ENCODE measurements around the gene BRINP3. TPM values are rescaled to one million over a fixed set of nuclear protein-coding genes. Genes with fewer than 3 reads are reported as not detected.

The BRINP3 gene
- total RNA-seq, 1 experiment from 2014 or later: not detected

DNA sequence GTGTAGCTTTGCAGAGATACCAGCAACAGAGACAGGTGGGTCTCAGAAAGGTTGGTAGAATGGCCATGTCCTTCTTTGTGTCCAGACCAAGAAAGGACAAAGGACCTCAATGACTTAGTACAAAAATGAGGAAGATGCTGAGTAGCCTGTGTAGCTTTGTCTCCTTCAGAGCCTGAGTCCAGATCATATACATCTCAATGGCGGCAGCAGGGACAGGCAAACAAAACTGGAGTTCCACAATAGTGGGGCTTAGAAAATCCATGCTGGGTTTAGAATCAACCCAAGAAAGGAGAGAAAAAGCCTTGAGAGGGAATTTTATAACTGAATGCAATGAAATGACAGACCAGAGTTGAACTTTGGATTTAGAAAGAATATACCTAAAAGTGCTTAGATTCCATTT, 339.0 kb downstream of the BRINP3 start:
- Histone ChIP-seq H2BK20ac (ENCODE audit: low read depth, low read length, poor library complexity, severe bottlenecking) (no peak overlapping the region), H3K23me2 (ENCODE audit: insufficient read length, low read depth, low read length, poor library complexity, severe bottlenecking) (no peaks in the 10 kb centered on the region), H3K27ac (ENCODE audit: insufficient read length, low read depth, low read length) (no peak overlapping the region), H4K91ac (ENCODE audit: insufficient read length, low read depth, low read length) (no peak overlapping the region), H3K79me2 (ENCODE audit: insufficient read depth, low read length) (no peaks in the 10 kb centered on the region), H2BK5ac (ENCODE audit: insufficient read length, low read length) (no peak overlapping the region), H2BK120ac (ENCODE audit: low read depth, low read length, poor library complexity, severe bottlenecking) (no peak overlapping the region), H4K5ac (ENCODE audit: insufficient read length, low read depth, low read length) (no peak overlapping the region), H2BK15ac (ENCODE audit: low read depth, low read length) (no peak overlapping the region), H2BK12ac (ENCODE audit: insufficient read length, low read depth, low read length) (no peak overlapping the region), H3K56ac (ENCODE audit: insufficient read length, low read depth, low read length) (no peak overlapping the region), H4K20me1 (ENCODE audit: control insufficient read depth, insufficient read depth, insufficient read length) (no peaks in the 10 kb centered on the region), H3K14ac (ENCODE audit: insufficient read depth, low read length) (no peak overlapping the region), H3K18ac (ENCODE audit: insufficient read length, low read depth, low read length) (no peak overlapping the region), H3K27me3 (ENCODE audit: insufficient read depth, low read length) (no peaks in the 10 kb centered on the region), H4K8ac (replicated peaks; ENCODE audit: insufficient read length, low read depth, low read length) (no peak overlapping the region), H3K4me2 (ENCODE audit: insufficient read depth, insufficient read length, low read length) (no peak overlapping the region), H2AK5ac (ENCODE audit: insufficient read length, low read length) (no peak overlapping the region), H3T11ph (ENCODE audit: low read length) (no peak overlapping the region), H3K4me1 (ENCODE audit: insufficient read depth, low read length) (0 out of 2 replicates have a peak, but pooled peaks cover 2% of the 10 kb centered on the region), H3K4ac (ENCODE audit: low read depth, low read length) (no peak overlapping the region), H3K9me3 (ENCODE audit: control insufficient read depth, low read depth, low read length) (no peaks in the 10 kb centered on the region), H3K23ac (ENCODE audit: insufficient read length, low read depth, low read length) (no peak overlapping the region), H2AFZ (ENCODE audit: low read length) (no peak overlapping the region), H3K9ac (ENCODE audit: extremely low read depth, insufficient read length, low read length) (no peak overlapping the region), H3K79me1 (ENCODE audit: insufficient read depth, low read depth, low read length, poor library complexity, severe bottlenecking) (no peaks in the 10 kb centered on the region)
- Mint-ChIP-seq H3K27me3 (ENCODE audit: low read depth) (no peaks in the 10 kb centered on the region), H3K27ac (peak overlapping the region in 2 of 3 experiments; percentile 85 to 86; a peak in 4 of 7 replicates), H3K4me3 (no peak overlapping the region; a peak in 1 of 5 replicates), H3K36me3 (ENCODE audit: insufficient read depth in 1 of 3, low read depth in 3 of 3) (peaks cover 0 to 4% (median 0%) of the 10 kb centered on the region in 3 experiments; a peak in 1 of 7 replicates), H3K9me3 (no peaks in the 10 kb centered on the region), H3K4me1 (peaks cover 5 to 9% of the 10 kb centered on the region in 2 experiments)
- DNase-seq: no peak
- no CpG with 5 or more reads among the region's 1 CpG for WGBS (ENCODE audit: extremely low coverage, insufficient read length, low lambda C conversion rate)
- TF ChIP-seq, protein P1, sequence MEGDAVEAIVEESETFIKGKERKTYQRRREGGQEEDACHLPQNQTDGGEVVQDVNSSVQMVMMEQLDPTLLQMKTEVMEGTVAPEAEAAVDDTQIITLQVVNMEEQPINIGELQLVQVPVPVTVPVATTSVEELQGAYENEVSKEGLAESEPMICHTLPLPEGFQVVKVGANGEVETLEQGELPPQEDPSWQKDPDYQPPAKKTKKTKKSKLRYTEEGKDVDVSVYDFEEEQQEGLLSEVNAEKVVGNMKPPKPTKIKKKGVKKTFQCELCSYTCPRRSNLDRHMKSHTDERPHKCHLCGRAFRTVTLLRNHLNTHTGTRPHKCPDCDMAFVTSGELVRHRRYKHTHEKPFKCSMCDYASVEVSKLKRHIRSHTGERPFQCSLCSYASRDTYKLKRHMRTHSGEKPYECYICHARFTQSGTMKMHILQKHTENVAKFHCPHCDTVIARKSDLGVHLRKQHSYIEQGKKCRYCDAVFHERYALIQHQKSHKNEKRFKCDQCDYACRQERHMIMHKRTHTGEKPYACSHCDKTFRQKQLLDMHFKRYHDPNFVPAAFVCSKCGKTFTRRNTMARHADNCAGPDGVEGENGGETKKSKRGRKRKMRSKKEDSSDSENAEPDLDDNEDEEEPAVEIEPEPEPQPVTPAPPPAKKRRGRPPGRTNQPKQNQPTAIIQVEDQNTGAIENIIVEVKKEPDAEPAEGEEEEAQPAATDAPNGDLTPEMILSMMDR (conservative IDR thresholded peaks at IDR 0.05): no peak
